HG03575 (cell line): ENCODE results near the gene PPP2R5B.
"Not testable (repeated sequence)": the region's sequence is repeated elsewhere in the genome, so short reads cannot be mapped to it uniquely, and the experiment has no call there.

Experiments used
- ATAC-seq: cut with Tn5 transposase; IDR thresholded peaks from one replicate; pipeline ENCODE4 v1.9.1; 2021; ENCODE audit not compliant: unreplicated experiment, insufficient number of reproducible peaks, low FRiP score; ENCODE audit errors: extremely low read depth

Gene PPP2R5B

DNA sequence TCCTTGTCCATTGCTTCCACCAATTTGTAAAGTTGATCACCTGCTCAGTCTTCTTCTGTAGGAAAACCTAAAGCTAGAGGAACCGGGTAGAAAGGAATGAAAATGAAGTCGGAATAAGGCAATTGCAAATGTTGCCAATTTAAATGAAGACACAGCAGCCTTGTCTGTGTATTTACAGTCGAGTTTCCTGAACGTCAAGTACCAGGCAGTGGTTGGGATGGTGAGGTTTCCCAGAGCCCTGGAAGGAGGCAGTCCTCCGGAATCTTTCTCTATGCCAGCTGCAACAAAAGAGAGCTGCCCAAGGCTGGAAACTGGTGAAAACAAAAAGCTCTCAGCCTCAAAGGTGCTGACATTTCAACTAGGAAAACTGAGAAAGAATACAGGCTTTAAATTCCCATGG lies 29.7 kb downstream of the PPP2R5B start:
- no peak for ATAC-seq

GRCh38 chr11:64959498-64959897 lies 35.0 kb downstream of the PPP2R5B start:
- ATAC-seq = no peak

DNA sequence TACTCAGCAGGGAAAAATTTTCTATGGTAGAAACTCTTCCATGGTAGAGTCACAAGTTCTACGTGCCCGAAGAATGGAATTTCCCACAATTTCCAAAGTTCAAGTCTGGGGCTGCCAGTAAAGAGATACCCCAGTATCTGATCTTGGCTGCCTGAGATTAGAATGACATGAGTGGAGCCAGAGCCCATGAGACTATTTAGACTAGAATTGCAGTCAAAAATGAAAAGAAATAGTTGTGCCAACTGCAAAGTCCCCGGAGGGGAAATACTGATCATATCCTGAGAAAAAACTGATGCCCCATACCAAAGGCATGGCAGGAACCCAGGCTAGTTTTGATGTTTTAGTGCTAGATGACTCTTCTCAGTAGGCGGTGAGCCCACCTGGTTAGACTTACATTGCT lies 36.2 kb downstream of the PPP2R5B start:
- ATAC-seq = no peak

GRCh38 chr11:64963072-64963631 lies 38.7 kb downstream of the PPP2R5B start:
- ATAC-seq = no peak

DNA sequence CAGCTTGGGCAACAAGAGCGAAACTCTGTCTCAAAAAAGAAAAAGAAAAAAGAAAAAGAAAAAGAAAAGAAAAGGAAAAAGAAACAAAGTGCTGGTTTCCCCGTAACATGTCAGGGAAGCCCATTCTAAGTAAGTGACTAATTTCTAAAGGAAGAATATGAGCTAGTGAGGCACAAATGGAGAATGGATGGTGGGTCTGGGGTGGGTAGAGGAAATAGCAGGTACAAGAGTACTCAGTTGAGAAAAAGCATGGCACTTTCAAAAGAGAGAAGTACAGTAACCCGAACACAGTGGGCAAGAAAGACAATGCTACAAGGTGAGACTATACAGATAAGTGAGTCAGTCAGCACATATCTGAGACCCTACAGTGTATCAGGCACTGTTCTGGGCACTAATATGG lies 42.9 kb downstream of the PPP2R5B start:
- ATAC-seq = no peak

DNA sequence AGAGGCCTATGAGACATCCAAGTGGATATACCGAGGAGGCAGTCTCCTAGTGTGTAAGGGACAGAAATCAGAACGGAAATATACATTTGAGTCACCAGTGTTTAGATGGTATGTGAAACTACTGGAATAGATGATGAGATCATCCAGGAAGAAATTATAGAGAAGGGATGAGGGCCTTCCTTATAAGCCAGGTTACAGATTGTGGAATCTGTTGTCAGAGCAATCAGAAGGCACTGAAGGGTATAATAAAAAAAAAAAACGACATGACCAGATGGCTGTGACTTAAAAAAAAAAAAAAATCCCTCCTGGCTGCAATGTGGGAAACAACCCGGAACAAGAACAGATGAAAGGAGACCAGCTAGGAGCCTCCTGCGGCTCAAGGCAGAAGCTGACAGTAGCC lies 44.7 kb downstream of the PPP2R5B start:
- ATAC-seq = no peak

GRCh38 chr11:64970731-64971151 lies 46.3 kb downstream of the PPP2R5B start:
- no peak for ATAC-seq

DNA sequence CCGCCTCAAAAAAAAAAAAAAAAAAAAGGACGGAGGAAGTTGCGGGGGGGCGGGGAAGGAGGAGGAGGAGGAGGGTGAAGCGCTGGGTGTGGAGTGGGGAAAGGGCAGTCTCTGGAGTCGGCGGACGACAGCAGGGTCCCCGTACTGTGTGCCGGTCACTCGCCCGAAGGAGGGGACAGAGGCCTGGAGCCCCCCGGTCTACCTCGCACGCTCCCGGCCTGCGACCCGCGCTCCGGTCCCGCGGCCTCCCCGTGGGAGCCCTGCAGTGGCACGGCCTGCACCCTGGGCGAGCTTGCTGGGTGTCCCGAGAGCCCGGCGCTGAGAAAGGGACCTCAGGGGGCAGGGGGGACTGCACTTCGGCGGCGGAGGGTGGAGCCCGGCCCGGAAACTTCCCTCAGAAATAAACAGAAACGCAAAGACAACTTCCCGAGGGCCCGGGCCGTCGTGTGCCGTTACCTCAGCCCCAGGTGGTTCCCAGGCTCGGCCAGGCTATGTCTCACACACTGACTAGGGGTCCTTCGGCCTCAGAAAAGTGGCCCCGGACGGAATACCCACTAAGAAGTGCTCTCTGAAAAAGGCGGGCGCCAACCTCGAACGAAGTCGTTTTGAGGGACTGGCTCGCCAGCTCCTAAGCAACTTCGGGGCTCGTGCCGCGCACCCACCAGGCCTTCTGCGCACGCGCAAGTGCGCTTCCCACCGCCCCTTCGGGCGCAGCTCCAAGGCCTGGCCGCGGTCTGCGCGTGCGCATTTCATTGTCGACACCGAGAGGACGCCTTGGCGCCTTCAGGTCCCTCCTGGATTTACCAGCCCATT lies 47.1 kb downstream of the PPP2R5B start, which contains the start of gene MAJIN:
TSS of gene MAJIN (minus strand) at position 688 of the 813 bp plus-strand sequence. CDS start 12,703 bp downstream, outside the sequence.
- no peak for ATAC-seq

GRCh38 chr11:64974124-64974523 lies 49.6 kb downstream of the PPP2R5B start:
- no peak for ATAC-seq

- no peak for ATAC-seq
These were observed 52.2 kb downstream of the PPP2R5B start for GRCh38 chr11:64976651-64977050.

GRCh38 chr11:64983339-64983738 lies 58.9 kb downstream of the PPP2R5B start:
- ATAC-seq = not testable (repeated sequence)
